CD4-positive, alpha-beta T cell (primary cell): ENCODE measurements around the gene GNPTAB. TPM values are rescaled to one million over a fixed set of nuclear protein-coding genes. Genes with fewer than 3 reads are reported as not detected.
A peak's percentile ranks its signal among the peaks of the same experiment; 100 is the strongest.

ENCODE experiments used
- ATAC-seq: fragments of 200-7000 bp; cut with Tn5 transposase; one replicate; pipeline ENCODE4 v1.10.0; 2022; ENCODE audit warnings: mild to moderate bottlenecking; ENCODE audit not compliant: poor library complexity
- CTCF ChIA-PET: fragments of 350-600 bp; sonication (Branson Sonifier 250); formaldehyde crosslinking; loops from one replicate; lab custom pipeline; 2021; ENCODE audit warnings: antibody characterized with exemption, inconsistent platforms; lab: Charles Lee
- POLR2A ChIA-PET: fragments of 350-600 bp; sonication (Branson Sonifier 250); formaldehyde crosslinking; loops from one replicate; lab custom pipeline; 2021; ENCODE audit warnings: antibody characterized with exemption, inconsistent platforms; lab: Charles Lee
- DNase-seq, 14 experiments: peaks; one replicate each; pipeline ENCODE4 v3.0.0-alpha.2; 2013 to 2020; ENCODE audit warnings: mixed read lengths in 2 of 14
- H3K27ac ChIP-seq, 2 donors: one replicate each; pipeline versions ENCODE4 v1.5.1 to v1.7.0; 2013; ENCODE audit warnings: low read length in 2 of 2, low read depth in 1 of 2, mild to moderate bottlenecking in 1 of 2
- H3K27me3 ChIP-seq, 2 experiments: 1 replicate in 1 of 2; 2 replicates in 1 of 2; pipeline versions ENCODE4 v1.6.1 to v1.7.0; 2013; ENCODE audit warnings: low read length in 2 of 2, control low read depth in 1 of 2, mild to moderate bottlenecking in 1 of 2, moderate library complexity in 1 of 2; ENCODE audit not compliant: insufficient read depth in 2 of 2, control insufficient read depth in 1 of 2
- H3K36me3 ChIP-seq: one replicate; pipeline ENCODE4 v1.6.1; 2013; ENCODE audit warnings: low read length, control low read depth; ENCODE audit not compliant: insufficient read depth
- H3K4me1 ChIP-seq: one replicate; pipeline ENCODE4 v1.6.1; 2013; ENCODE audit warnings: low read length, control low read depth; ENCODE audit not compliant: insufficient read depth
- H3K4me3 ChIP-seq: one replicate; pipeline ENCODE4 v1.5.1; 2013; ENCODE audit warnings: mild to moderate bottlenecking, low read length, moderate library complexity
- H3K9me3 ChIP-seq, 2 experiments: 1 replicate in 1 of 2; 2 replicates in 1 of 2; pipeline versions ENCODE4 v1.6.1 to v1.7.0; 2013; ENCODE audit warnings: low read length in 2 of 2, mild to moderate bottlenecking in 2 of 2, control low read depth in 1 of 2, moderate library complexity in 1 of 2; ENCODE audit not compliant: control insufficient read depth in 1 of 2, insufficient read depth in 1 of 2
- H3K27ac Mint-ChIP-seq: one replicate; pipeline ENCODE4 v1.8.0; 2020; ENCODE audit warnings: mixed read lengths
- H3K27me3 Mint-ChIP-seq: one replicate; pipeline ENCODE4 v1.8.0; 2021; ENCODE audit warnings: mixed read lengths
- H3K36me3 Mint-ChIP-seq: one replicate; pipeline ENCODE4 v1.8.0; 2021; ENCODE audit warnings: low read depth, mixed read lengths
- H3K4me1 Mint-ChIP-seq: one replicate; pipeline ENCODE4 v1.8.0; 2021; ENCODE audit warnings: low read depth, mixed read lengths
- H3K4me3 Mint-ChIP-seq: one replicate; pipeline ENCODE4 v1.8.0; 2020; ENCODE audit warnings: mild to moderate bottlenecking, mixed read lengths
- H3K9me3 Mint-ChIP-seq: one replicate; pipeline ENCODE4 v1.8.0; 2020; ENCODE audit warnings: mixed read lengths
- intact Hi-C, 2 experiments: fragments of 100-400 bp; cut with DNase I in 1 of 2; cut with micrococcal nuclease in 1 of 2; formaldehyde crosslinking; loops; one replicate each; pipeline versions ENCODE4 v1.15.1 to v1.9.0; 2023 to 2025; cut with DNase I, micrococcal nuclease
- total RNA-seq, 174 experiments: library from RNA in 2 of 174; stranded (reverse) in 2 of 174; gene quantifications; one replicate each; pipeline ENCODE4 v1.2.3 and lab custom pipeline; 2021 to 2026
- TF ChIP-seq, protein P1 (sequence below): fragments of 200-600 bp; IDR thresholded peaks from one replicate; pipeline ENCODE4 v1.8.0; 2022; ENCODE audit warnings: antibody characterized with exemption, mild to moderate bottlenecking

GNPTAB gene
- total RNA-seq, 2 experiments from 2014 or later, result 38.2 to 43.8 TPM

DNA sequence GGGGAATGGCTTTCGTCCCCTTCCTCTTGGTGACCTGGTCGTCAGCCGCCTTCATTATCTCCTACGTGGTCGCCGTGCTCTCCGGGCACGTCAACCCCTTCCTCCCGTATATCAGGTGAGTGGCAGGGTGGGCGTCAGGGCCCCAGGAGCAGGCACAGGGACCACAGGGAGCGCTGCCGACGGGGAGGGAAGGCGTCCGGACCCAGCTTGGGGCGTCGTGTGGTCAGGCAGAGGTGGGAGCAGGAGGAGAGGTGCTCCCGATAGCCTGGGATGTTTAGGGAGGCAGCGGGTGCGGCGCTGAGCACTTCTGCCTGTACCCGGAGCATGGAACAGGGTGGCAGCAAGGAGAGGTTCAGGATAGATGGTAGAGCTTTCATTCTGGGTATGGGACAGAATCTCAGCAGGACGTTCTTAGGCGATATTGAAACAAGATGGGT, 47.1 kb upstream of the GNPTAB start:
- Histone ChIP-seq H3K4me1 (peaks cover 18% of the 10 kb centered on the region), H3K27ac (no peak overlapping the region), H3K27me3 (no peaks in the 10 kb centered on the region), H3K36me3 (no peaks in the 10 kb centered on the region), H3K9me3 (no peaks in the 10 kb centered on the region), H3K4me3 (peak overlapping the region; percentile 79)
- TF ChIP-seq, protein P1, sequence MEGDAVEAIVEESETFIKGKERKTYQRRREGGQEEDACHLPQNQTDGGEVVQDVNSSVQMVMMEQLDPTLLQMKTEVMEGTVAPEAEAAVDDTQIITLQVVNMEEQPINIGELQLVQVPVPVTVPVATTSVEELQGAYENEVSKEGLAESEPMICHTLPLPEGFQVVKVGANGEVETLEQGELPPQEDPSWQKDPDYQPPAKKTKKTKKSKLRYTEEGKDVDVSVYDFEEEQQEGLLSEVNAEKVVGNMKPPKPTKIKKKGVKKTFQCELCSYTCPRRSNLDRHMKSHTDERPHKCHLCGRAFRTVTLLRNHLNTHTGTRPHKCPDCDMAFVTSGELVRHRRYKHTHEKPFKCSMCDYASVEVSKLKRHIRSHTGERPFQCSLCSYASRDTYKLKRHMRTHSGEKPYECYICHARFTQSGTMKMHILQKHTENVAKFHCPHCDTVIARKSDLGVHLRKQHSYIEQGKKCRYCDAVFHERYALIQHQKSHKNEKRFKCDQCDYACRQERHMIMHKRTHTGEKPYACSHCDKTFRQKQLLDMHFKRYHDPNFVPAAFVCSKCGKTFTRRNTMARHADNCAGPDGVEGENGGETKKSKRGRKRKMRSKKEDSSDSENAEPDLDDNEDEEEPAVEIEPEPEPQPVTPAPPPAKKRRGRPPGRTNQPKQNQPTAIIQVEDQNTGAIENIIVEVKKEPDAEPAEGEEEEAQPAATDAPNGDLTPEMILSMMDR, result no peak
- CTCF ChIA-PET, result interaction anchor here (1.2 to 1.3 kb wide), 4 partner anchors 38 to 118 kb away, joined by 3 to 5 read pairs (median 4); no protein-coding TSS in a partner anchor
- Mint-ChIP-seq H3K36me3 (no peaks in the 10 kb centered on the region), H3K4me1 (peaks cover 7% of the 10 kb centered on the region), H3K27ac (peak overlapping the region; percentile 72), H3K27me3 (no peaks in the 10 kb centered on the region), H3K9me3 (no peaks in the 10 kb centered on the region), H3K4me3 (peak overlapping the region; percentile 86)
- POLR2A ChIA-PET, result interaction anchor here (0.9 to 1.7 kb wide), 2 partner anchors 13 to 48 kb away, joined by 3 to 7 read pairs; no protein-coding TSS in a partner anchor
- ATAC-seq (peak; percentile 18), DNase-seq (peak in 1 of 14 experiments; percentile 15)
- intact Hi-C loops, result loop anchor here in 1 of 2 experiments (5.0 to 10.0 kb wide), 2 partner anchors 187 to 244 kb away; partner anchors contain the start of genes NUP37, PARPBP and WASHC3

DNA sequence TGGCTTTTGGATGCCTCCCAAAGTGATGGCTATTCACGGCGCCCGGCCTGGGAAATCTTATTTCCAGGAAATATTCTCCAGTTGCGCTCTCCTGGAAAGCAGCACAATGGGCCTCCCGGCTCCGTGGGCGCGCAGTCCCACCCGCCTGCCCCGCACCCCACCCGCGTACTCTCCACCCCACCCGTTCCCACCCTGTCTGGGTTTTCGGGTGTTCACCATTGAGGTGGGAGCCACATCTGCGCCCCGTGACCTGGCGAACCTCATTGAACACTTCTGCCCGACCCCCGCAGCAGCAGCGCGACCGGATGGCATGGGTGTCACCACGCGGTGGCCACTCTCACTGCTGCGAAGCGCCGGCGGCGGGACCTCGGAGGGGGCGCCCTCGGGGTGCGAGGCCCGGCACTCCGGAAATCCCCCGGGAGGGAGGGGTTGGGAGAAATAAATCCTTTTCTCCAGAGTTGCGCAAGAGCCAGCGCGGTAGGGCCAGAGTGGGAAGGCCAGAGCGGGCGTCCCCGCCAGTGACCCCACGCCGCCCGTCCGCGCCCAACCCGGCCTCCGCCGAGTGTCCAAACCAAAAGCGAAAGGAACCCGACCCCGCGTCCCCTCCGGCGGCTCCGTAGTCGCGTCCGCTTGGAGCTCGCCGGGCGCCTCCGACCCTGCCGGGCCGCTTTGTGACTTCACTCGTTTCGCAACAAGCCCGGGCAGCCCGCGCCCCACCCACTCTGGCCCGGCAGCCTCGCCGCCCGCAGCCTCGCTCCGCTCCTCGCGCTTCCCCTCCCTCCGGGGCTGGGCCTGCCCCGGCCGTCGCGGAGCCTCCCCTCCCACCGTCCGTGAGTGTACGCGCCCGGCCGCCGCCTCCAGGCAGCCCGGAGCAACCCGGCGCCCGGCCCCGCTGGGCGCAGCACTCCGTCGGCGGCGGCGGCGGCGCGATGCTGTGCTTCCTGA, 46.4 kb upstream of the GNPTAB start, which contains the start of gene DRAM1:
TSS of gene DRAM1 (plus strand) at position 720 of the 945 bp plus-strand sequence. CDS start at position 930, 210 bp downstream.
- peak; percentile 41 to 89 (median 60) for DNase-seq
- ChIA-PET CTCF (interaction anchor here (1.2 to 1.3 kb wide), 4 partner anchors 37 to 118 kb away, joined by 3 to 5 read pairs (median 4); no protein-coding TSS in a partner anchor), POLR2A (interaction anchor here (0.9 to 1.7 kb wide), 2 partner anchors 12 to 47 kb away, joined by 3 to 7 read pairs; no protein-coding TSS in a partner anchor)
- Histone ChIP-seq H3K4me1 (peaks cover 18% of the 10 kb centered on the region), H3K27ac (peak within 1 kb of the TSS; percentile 29 to 73), H3K27me3 (no peaks in the 10 kb centered on the region), H3K36me3 (no peaks in the 10 kb centered on the region), H3K4me3 (peak within 1 kb of the TSS; percentile 79), H3K9me3 (no peaks in the 10 kb centered on the region)
- Mint-ChIP-seq H3K27ac (peak within 1 kb of the TSS; percentile 72), H3K27me3 (no peaks in the 10 kb centered on the region), H3K9me3 (no peaks in the 10 kb centered on the region), H3K4me3 (peak within 1 kb of the TSS; percentile 89), H3K4me1 (peaks cover 7% of the 10 kb centered on the region), H3K36me3 (no peaks in the 10 kb centered on the region)
- intact Hi-C loops, result loop anchor here in 1 of 2 experiments (5.0 to 10.0 kb wide), 2 partner anchors 188 to 245 kb away; partner anchors contain the start of genes NUP37, PARPBP and WASHC3
- TF ChIP-seq, protein P1, result no peak
- peak; percentile 79 for ATAC-seq

DNA sequence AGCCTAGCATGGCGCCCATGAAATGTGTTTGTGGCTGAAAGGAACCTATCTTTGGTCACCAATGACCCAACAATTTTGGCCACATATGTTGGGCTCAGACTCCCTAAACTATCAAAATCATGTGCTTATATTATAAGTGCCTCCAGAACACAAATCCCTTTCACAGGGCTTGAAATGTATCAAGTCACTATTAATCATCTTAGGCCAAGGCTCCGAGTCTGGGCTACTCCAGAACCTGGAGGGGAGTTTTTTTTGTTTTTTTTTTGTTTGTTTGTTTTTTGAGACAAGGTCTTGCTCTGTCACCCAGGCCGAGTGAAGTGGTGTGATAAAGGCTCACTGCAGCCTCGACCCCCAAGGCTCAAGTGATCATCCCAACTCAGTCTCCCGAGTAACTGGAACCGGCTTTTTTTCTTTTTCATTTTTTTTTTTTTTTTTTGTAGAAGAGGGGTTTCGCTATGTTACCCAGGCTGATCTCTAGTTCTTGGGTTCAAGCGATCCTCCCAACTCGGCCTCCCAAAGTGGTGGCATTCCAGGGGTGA, 45.6 kb upstream of the GNPTAB start:
- intact Hi-C loops, result loop anchor here in 1 of 2 experiments (5.0 to 10.0 kb wide), 2 partner anchors 188 to 246 kb away; partner anchors contain the start of genes NUP37, PARPBP and WASHC3
- peak overlapping the region; percentile 79 for H3K4me3 ChIP-seq
- no peaks in the 10 kb centered on the region for H3K36me3 ChIP-seq
- ATAC-seq (no peak), DNase-seq (peak in 1 of 14 experiments; percentile 23)
- ChIA-PET POLR2A (no interaction called here), CTCF (interaction anchor here (1.3 kb wide), 1 partner anchor 102 kb away, joined by 3 read pairs; no protein-coding TSS in a partner anchor)
- H3K4me1 Mint-ChIP-seq, result peaks cover 7% of the 10 kb centered on the region
- H3K27me3 Mint-ChIP-seq, result no peaks in the 10 kb centered on the region
- peak overlapping the region; percentile 89 for H3K4me3 Mint-ChIP-seq
- no peaks in the 10 kb centered on the region for H3K27me3 ChIP-seq
- no peaks in the 10 kb centered on the region for H3K9me3 Mint-ChIP-seq
- TF ChIP-seq, protein P1, result no peak
- no peaks in the 10 kb centered on the region for H3K9me3 ChIP-seq
- H3K36me3 Mint-ChIP-seq, result no peaks in the 10 kb centered on the region
- H3K4me1 ChIP-seq, result peaks cover 18% of the 10 kb centered on the region
- no peak overlapping the region for H3K27ac ChIP-seq
- peak overlapping the region; percentile 61 for H3K27ac Mint-ChIP-seq
